Endodermal cell (in vitro differentiated cells): Measurements from ENCODE around the gene ZNF780B. TPM values are rescaled to one million over a fixed set of nuclear protein-coding genes. Genes with fewer than 3 reads are reported as not detected.
"Not testable (repeated sequence)": the region's sequence is repeated elsewhere in the genome, so short reads cannot be mapped to it uniquely, and the experiment has no call there.

ENCODE experiments used
- DNase-seq: peaks from one replicate; pipeline ENCODE4 v3.0.0-alpha.2; 2017
- H3K27ac ChIP-seq: 2 replicates; pipeline ENCODE4 v1.5.1; 2013; ENCODE audit warnings: mild to moderate bottlenecking, low read depth, low read length, moderate library complexity
- H3K27me3 ChIP-seq: 2 replicates; pipeline ENCODE4 v1.6.1; 2013; ENCODE audit warnings: mild to moderate bottlenecking, low read length, moderate library complexity; ENCODE audit not compliant: insufficient read depth, control insufficient read depth, poor library complexity, severe bottlenecking
- H3K36me3 ChIP-seq: 2 replicates; pipeline ENCODE4 v1.7.0; 2013; ENCODE audit warnings: mild to moderate bottlenecking, low read length, moderate library complexity; ENCODE audit not compliant: control insufficient read depth, insufficient read depth
- H3K4me1 ChIP-seq: one replicate; pipeline ENCODE4 v1.7.0; 2013; ENCODE audit warnings: low read length; ENCODE audit not compliant: control insufficient read depth, insufficient read depth
- H3K4me3 ChIP-seq: 2 replicates; pipeline ENCODE4 v1.5.1; 2013; ENCODE audit warnings: mild to moderate bottlenecking, low read length, moderate library complexity
- H3K9ac ChIP-seq: 2 replicates; pipeline ENCODE4 v1.6.1; 2013; ENCODE audit warnings: mild to moderate bottlenecking, low read length, moderate library complexity; ENCODE audit not compliant: poor library complexity, severe bottlenecking; ENCODE audit errors: extremely low read depth
- H3K9me3 ChIP-seq: 2 replicates; pipeline ENCODE4 v1.6.1; 2013; ENCODE audit warnings: mild to moderate bottlenecking, low read length, moderate library complexity; ENCODE audit not compliant: control insufficient read depth
- H3K27ac Mint-ChIP-seq: 2 replicates; pipeline ENCODE4 v1.8.0; 2020; ENCODE audit warnings: mixed read lengths
- H3K27me3 Mint-ChIP-seq: 2 replicates; pipeline ENCODE4 v1.8.0; 2021; ENCODE audit warnings: mild to moderate bottlenecking, mixed read lengths; ENCODE audit not compliant: insufficient read depth
- H3K36me3 Mint-ChIP-seq: 2 replicates; pipeline ENCODE4 v1.8.0; 2020; ENCODE audit warnings: low read depth, mixed read lengths
- H3K4me1 Mint-ChIP-seq: 2 replicates; pipeline ENCODE4 v1.8.0; 2020; ENCODE audit warnings: mixed read lengths
- H3K4me3 Mint-ChIP-seq: 2 replicates; pipeline ENCODE4 v1.8.0; 2020; ENCODE audit warnings: mild to moderate bottlenecking, moderate library complexity, mixed read lengths
- H3K9me3 Mint-ChIP-seq: 2 replicates; pipeline ENCODE4 v1.8.0; 2020; ENCODE audit warnings: mild to moderate bottlenecking, mixed read lengths
- WGBS, 2 experiments: methylation state at CpG; one replicate each; pipeline versions ENCODE4 v1.1.5 to v1.1.7; 2013; ENCODE audit warnings: missing lambda C conversion rate in 2 of 2, mixed read lengths in 1 of 2; ENCODE audit not compliant: insufficient coverage in 1 of 2, insufficient read length in 1 of 2; 5-methylcytosine and 5-hydroxymethylcytosine counted together
- total RNA-seq, 2 donors: library from RNA; stranded (reverse); fragmentation: NEBNext Ultra II Directional in 1 of 2; extraction: Animal tissue kit (Norgen Biotek cat#: 25700) in 1 of 2; gene quantifications; 2 replicates in 1 of 2; 3 replicates in 1 of 2; pipeline ENCODE4 v1.2.1, GENCODE V29; 2021
- TF ChIP-seq, protein P1 (sequence below): fragments of 200-600 bp; sonication (generic); conservative IDR thresholded peaks from 2 replicates; pipeline ENCODE4 v1.5.0; 2021; ENCODE audit warnings: antibody characterized with exemption, mild to moderate bottlenecking

Gene ZNF780B
- total RNA-seq, 2 donors from 2014 or later: 24.7 to 30.5 TPM

DNA sequence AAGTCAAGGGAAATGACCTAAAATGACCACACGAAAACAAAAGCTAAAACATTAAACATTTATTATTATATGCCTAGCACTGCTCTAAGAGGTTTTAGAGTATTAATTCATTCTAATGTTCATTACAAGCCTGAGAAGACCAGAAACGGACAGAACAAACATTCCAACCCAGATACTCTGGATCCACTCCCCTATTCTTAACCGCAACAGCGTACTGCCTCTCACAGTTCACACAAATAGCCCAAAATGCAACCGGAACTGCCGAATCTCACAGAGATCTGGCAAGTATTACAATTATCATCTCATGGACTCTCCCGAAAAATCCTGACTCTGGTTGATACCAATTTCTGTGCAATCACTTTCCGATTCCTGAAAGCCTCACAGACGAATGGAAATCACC lies 1.4 kb downstream of the ZNF780B start:
- Mint-ChIP-seq H3K27me3 (no peaks in the 10 kb centered on the region), H3K4me3 (peak overlapping the region; percentile 100), H3K9me3 (peaks cover 35% of the 10 kb centered on the region), H3K36me3 (peaks cover 40% of the 10 kb centered on the region), H3K4me1 (peaks cover 12% of the 10 kb centered on the region), H3K27ac (no peak overlapping the region)
- H3K4me1 ChIP-seq: no peaks in the 10 kb centered on the region
- no peaks in the 10 kb centered on the region for H3K27me3 ChIP-seq
- no peak for DNase-seq
- no peak overlapping the region for H3K9ac ChIP-seq
- peak overlapping the region; percentile 99 for H3K4me3 ChIP-seq
- TF ChIP-seq, protein P1, sequence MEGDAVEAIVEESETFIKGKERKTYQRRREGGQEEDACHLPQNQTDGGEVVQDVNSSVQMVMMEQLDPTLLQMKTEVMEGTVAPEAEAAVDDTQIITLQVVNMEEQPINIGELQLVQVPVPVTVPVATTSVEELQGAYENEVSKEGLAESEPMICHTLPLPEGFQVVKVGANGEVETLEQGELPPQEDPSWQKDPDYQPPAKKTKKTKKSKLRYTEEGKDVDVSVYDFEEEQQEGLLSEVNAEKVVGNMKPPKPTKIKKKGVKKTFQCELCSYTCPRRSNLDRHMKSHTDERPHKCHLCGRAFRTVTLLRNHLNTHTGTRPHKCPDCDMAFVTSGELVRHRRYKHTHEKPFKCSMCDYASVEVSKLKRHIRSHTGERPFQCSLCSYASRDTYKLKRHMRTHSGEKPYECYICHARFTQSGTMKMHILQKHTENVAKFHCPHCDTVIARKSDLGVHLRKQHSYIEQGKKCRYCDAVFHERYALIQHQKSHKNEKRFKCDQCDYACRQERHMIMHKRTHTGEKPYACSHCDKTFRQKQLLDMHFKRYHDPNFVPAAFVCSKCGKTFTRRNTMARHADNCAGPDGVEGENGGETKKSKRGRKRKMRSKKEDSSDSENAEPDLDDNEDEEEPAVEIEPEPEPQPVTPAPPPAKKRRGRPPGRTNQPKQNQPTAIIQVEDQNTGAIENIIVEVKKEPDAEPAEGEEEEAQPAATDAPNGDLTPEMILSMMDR: no peak
- H3K9me3 ChIP-seq: peaks cover 57% of the 10 kb centered on the region
- WGBS, 2 experiments: 91 to 94% methylated on average over 7 to 9 of the region's 9 CpGs
- no peak overlapping the region for H3K27ac ChIP-seq
- peaks cover 9% of the 10 kb centered on the region for H3K36me3 ChIP-seq

GRCh38 chr19:40053491-40053890 lies 2.5 kb downstream of the ZNF780B start:
- Mint-ChIP-seq H3K27ac (no peak overlapping the region), H3K27me3 (no peaks in the 10 kb centered on the region), H3K4me3 (no peak overlapping the region), H3K9me3 (peaks cover 34% of the 10 kb centered on the region), H3K4me1 (peaks cover 12% of the 10 kb centered on the region), H3K36me3 (peaks cover 51% of the 10 kb centered on the region)
- WGBS, 2 experiments: 93 to 94% methylated on average over 2 of the region's 2 CpGs
- no peak overlapping the region for H3K27ac ChIP-seq
- TF ChIP-seq, protein P1: no peak
- H3K4me3 ChIP-seq: peak overlapping the region; percentile 32
- no peaks in the 10 kb centered on the region for H3K4me1 ChIP-seq
- H3K9ac ChIP-seq: no peak overlapping the region
- DNase-seq: no peak
- no peaks in the 10 kb centered on the region for H3K27me3 ChIP-seq
- peaks cover 57% of the 10 kb centered on the region for H3K9me3 ChIP-seq
- peaks cover 19% of the 10 kb centered on the region for H3K36me3 ChIP-seq

DNA sequence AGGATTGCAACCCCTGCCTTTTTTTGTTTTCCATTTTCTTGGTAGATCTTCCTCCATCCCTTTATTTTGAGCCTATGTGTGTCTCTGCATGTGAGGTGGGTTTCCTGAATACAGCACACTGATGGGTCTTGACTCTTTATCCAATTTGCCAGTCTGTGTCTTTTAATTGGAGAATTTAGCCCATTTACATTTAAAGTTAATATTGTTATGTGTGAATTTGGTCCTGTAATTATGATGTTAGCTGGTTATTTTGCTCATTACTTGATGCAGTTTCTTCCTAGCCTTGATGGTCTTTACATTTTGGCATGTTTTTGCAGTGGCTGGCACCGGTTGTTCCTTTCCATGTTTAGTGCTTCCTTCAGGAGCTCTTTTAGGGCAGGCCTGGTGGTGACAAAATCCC lies 14.3 kb downstream of the ZNF780B start:
- H3K4me3 Mint-ChIP-seq, H3K27ac Mint-ChIP-seq, H3K27me3 ChIP-seq, H3K27ac ChIP-seq, H3K4me3 ChIP-seq, H3K4me1 Mint-ChIP-seq, H3K27me3 Mint-ChIP-seq, H3K9ac ChIP-seq, DNase-seq, H3K4me1 ChIP-seq: not testable (repeated sequence)
- H3K36me3 Mint-ChIP-seq: peaks cover 60% of the 10 kb centered on the region
- WGBS, 2 experiments: 100% methylated on average over 1 of the region's 1 CpG; no CpG with 5 or more reads in 1 of the 2 experiments
- Histone ChIP-seq H3K36me3 (peaks cover 42% of the 10 kb centered on the region), H3K9me3 (peaks cover 53% of the 10 kb centered on the region)
- H3K9me3 Mint-ChIP-seq: peaks cover 82% of the 10 kb centered on the region

DNA sequence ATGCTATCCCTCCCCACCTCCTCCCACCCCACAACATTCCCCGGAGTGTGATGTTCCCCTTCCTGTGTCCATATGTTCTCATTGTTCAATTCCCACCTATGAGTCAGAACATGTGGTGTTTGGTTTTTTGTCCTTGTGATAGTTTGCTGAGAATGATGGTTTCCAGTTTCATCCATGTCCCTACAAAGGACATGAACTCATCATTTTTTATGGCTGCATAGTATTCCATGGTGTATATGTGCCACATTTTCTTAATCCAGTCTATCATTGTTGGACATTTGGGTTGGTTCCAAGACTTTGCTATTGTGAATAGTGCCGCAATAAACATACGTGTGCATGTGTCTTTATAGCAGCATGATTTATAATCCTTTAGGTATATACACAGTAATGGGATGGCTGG lies 18.0 kb downstream of the ZNF780B start:
- Mint-ChIP-seq H3K36me3 (peaks cover 59% of the 10 kb centered on the region), H3K9me3 (peaks cover 82% of the 10 kb centered on the region)
- not testable (repeated sequence) for H3K27ac ChIP-seq, H3K4me1 ChIP-seq, H3K27me3 ChIP-seq, H3K4me3 Mint-ChIP-seq, H3K4me1 Mint-ChIP-seq, H3K27ac Mint-ChIP-seq, H3K9ac ChIP-seq, H3K4me3 ChIP-seq, H3K27me3 Mint-ChIP-seq, DNase-seq
- peaks cover 42% of the 10 kb centered on the region for H3K36me3 ChIP-seq
- WGBS, 2 experiments: no CpG with 5 or more reads among the region's 3 CpGs
- peaks cover 53% of the 10 kb centered on the region for H3K9me3 ChIP-seq
